GM19025 (cell line): ENCODE results near the gene ZFPM1.
"Not testable (repeated sequence)": the region's sequence is repeated elsewhere in the genome, so short reads cannot be mapped to it uniquely, and the experiment has no call there.

Source experiments
- ATAC-seq: cut with Tn5 transposase; IDR thresholded peaks from one replicate; pipeline ENCODE4 v1.9.1; 2021; ENCODE audit warnings: mild to moderate bottlenecking, low read depth, moderate library complexity; ENCODE audit not compliant: unreplicated experiment

The ZFPM1 gene

GRCh38 chr16:88477631-88478519, 24.8 kb downstream of the ZFPM1 start:
- no peak for ATAC-seq

GRCh38 chr16:88478889-88479792, 26.1 kb downstream of the ZFPM1 start:
- ATAC-seq: no peak

GRCh38 chr16:88479793-88480760, 27.0 kb downstream of the ZFPM1 start:
- no peak for ATAC-seq

GRCh38 chr16:88480829-88481228, 27.7 kb downstream of the ZFPM1 start:
- no peak for ATAC-seq

GRCh38 chr16:88481851-88482250, 28.8 kb downstream of the ZFPM1 start:
- ATAC-seq: no peak

- no peak for ATAC-seq
Observed at GRCh38 chr16:88482630-88483391, 29.7 kb downstream of the ZFPM1 start.

- no peak for ATAC-seq
Observed at GRCh38 chr16:88483392-88483641, 30.2 kb downstream of the ZFPM1 start.

GRCh38 chr16:88484505-88485365, 31.7 kb downstream of the ZFPM1 start:
- ATAC-seq: no peak

- ATAC-seq: not testable (repeated sequence)
Observed at GRCh38 chr16:88485366-88485741, 32.3 kb downstream of the ZFPM1 start.

- no peak for ATAC-seq
Observed at GRCh38 chr16:88486398-88487123, 33.5 kb downstream of the ZFPM1 start.

GRCh38 chr16:88487124-88487432, 34.0 kb downstream of the ZFPM1 start:
- no peak for ATAC-seq

- no peak for ATAC-seq
Observed at GRCh38 chr16:88487920-88488851, 35.1 kb downstream of the ZFPM1 start.

GRCh38 chr16:88489163-88489741, 36.2 kb downstream of the ZFPM1 start:
- no peak for ATAC-seq

GRCh38 chr16:88491001-88491559, 38.0 kb downstream of the ZFPM1 start:
- ATAC-seq: no peak

GRCh38 chr16:88491560-88492310, 38.7 kb downstream of the ZFPM1 start:
- no peak for ATAC-seq

GRCh38 chr16:88493879-88494278, 40.8 kb downstream of the ZFPM1 start:
- ATAC-seq: no peak
